ENCODE results near the gene ZNF664. TPM values are rescaled to one million over a fixed set of nuclear protein-coding genes. Genes with fewer than 3 reads are reported as not detected.
A peak's percentile ranks its signal among the peaks of the same experiment; 100 is the strongest.

The ZNF664 gene
- polyA plus RNA-seq, 1 experiment, result 66.6 TPM

GRCh38 chr12:123998344-123998990, 25.5 kb downstream of the ZNF664 start:
- POLR2A ChIA-PET, result interaction anchor here (1.2 kb wide), 1 partner anchor 9 kb away, joined by 5 read pairs; no protein-coding TSS in a partner anchor
- H3K27ac ChIP-seq (ENCODE audit: low read depth, low read length), result no peak overlapping the region
- CTCF ChIA-PET, result interaction anchor here (0.6 to 3.6 kb wide), 4 partner anchors 14 to 768 kb away, joined by 3 to 13 read pairs (median 5); no protein-coding TSS in a partner anchor

GRCh38 chr12:123998991-123999359, 26.0 kb downstream of the ZNF664 start:
- Histone ChIP-seq H3K9me3 (ENCODE audit: control insufficient read depth, insufficient read depth, low read length) (no peaks in the 10 kb centered on the region), H3K27me3 (ENCODE audit: control insufficient read depth, insufficient read depth, low read length) (no peaks in the 10 kb centered on the region), H3K27ac (ENCODE audit: low read depth, low read length) (no peak overlapping the region), H3K4me3 (ENCODE audit: low read depth, low read length) (no peak overlapping the region)
- ChIA-PET CTCF (interaction anchor here (0.6 to 3.6 kb wide), 4 partner anchors 15 to 767 kb away, joined by 3 to 13 read pairs (median 4); no protein-coding TSS in a partner anchor), POLR2A (interaction anchor here (1.2 kb wide), 1 partner anchor 8 kb away, joined by 5 read pairs; no protein-coding TSS in a partner anchor)
- no peak for TF ChIP-seq CTCF (IDR thresholded peaks at IDR 0.05; ENCODE audit: low read depth, low read length)
- DNase-seq (ENCODE audit: low read depth, low spot score), result peak; percentile 24

More at GRCh38 chr12:123998344-123998990, 25.5 kb downstream of the ZNF664 start:
- no peak for TF ChIP-seq CTCF (IDR thresholded peaks at IDR 0.05; ENCODE audit: low read depth, low read length)
- no peaks in the 10 kb centered on the region for H3K9me3 ChIP-seq (ENCODE audit: control insufficient read depth, insufficient read depth, low read length)
- no peak overlapping the region for H3K4me3 ChIP-seq (ENCODE audit: low read depth, low read length)
- no peaks in the 10 kb centered on the region for H3K27me3 ChIP-seq (ENCODE audit: control insufficient read depth, insufficient read depth, low read length)
- DNase-seq (ENCODE audit: low read depth, low spot score), result peak; percentile 23

- DNase-seq (ENCODE audit: low read depth, low spot score), result no peak
- H3K27ac ChIP-seq (ENCODE audit: low read depth, low read length), result no peak overlapping the region
- no peak for TF ChIP-seq CTCF (IDR thresholded peaks at IDR 0.05; ENCODE audit: low read depth, low read length)
- ChIA-PET CTCF (interaction anchor here (0.6 to 1.3 kb wide), 2 partner anchors 32 to 321 kb away, joined by 3 to 8 read pairs; no protein-coding TSS in a partner anchor), POLR2A (no interaction called here)
- H3K4me3 ChIP-seq (ENCODE audit: low read depth, low read length), result no peak overlapping the region
- no peaks in the 10 kb centered on the region for H3K27me3 ChIP-seq (ENCODE audit: control insufficient read depth, insufficient read depth, low read length)
- H3K9me3 ChIP-seq (ENCODE audit: control insufficient read depth, insufficient read depth, low read length), result no peaks in the 10 kb centered on the region
Observed at GRCh38 chr12:124000111-124000510, 27.1 kb downstream of the ZNF664 start.

DNA sequence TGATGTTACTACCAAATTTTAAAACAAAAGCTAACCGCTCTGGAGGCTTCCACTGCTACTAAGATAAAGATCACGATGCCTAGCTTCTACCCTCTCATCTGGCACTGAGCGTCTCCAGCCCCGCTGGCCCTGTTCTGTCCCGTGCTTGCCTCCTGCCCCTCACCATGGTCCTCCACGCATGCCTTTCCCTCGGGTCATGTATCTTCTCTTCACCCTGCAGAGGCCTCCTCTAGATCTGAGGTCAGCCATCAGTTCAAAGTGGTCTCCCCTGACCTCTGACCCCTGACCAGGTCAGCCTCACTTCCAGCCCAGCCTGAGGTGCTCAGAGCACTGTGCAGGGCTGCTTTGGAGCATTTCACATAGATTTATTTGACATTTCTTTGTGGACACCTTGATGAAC, 28.3 kb downstream of the ZNF664 start:
- ChIA-PET CTCF (interaction anchor here (0.6 to 1.0 kb wide), 2 partner anchors 11 to 27 kb away, joined by 3 read pairs; no protein-coding TSS in a partner anchor), POLR2A (no interaction called here)
- H3K9me3 ChIP-seq (ENCODE audit: control insufficient read depth, insufficient read depth, low read length), result no peaks in the 10 kb centered on the region
- no peak overlapping the region for H3K4me3 ChIP-seq (ENCODE audit: low read depth, low read length)
- no peak for DNase-seq (ENCODE audit: low read depth, low spot score)
- TF ChIP-seq CTCF (IDR thresholded peaks at IDR 0.05; ENCODE audit: low read depth, low read length), result no peak
- peak overlapping the region; percentile 11 for H3K27ac ChIP-seq (ENCODE audit: low read depth, low read length)
- no peaks in the 10 kb centered on the region for H3K27me3 ChIP-seq (ENCODE audit: control insufficient read depth, insufficient read depth, low read length)

DNA sequence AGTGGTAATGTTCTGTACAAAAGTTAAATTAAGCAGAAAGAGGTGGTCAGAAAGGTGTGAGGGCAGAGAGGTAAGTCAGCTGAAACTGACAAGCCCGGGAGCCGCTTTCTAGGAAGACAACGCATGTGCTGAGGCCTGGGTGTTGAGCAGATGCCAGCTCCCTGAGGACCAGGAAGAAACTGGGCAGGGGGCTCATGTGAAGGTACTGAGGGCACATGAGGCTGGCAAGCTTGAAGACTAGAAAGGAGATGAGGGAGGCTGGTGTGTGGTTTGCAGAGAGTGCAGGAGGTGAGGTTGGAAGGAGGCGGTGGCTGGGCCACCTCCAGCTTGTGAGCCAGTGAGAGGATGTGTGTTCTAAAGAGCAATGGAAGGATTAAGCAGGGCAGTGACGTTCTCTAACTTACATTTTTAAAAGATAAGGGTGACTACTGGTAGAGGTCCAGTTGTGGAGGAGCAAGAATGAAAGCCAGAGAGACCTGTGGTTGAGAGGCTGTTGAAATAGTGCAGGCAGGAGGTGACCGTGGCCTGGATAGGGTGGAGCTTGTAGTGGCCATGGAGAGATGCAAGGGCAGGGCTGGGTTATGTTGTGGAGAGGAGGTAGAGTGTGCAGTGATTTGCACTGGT, 29.1 kb downstream of the ZNF664 start:
- CTCF ChIA-PET, result no interaction called here
- TF ChIP-seq CTCF (IDR thresholded peaks at IDR 0.05; ENCODE audit: low read depth, low read length), result no peak

More for the DNA sequence above, 29.1 kb downstream of the ZNF664 start:
- Histone ChIP-seq H3K27ac (ENCODE audit: low read depth, low read length) (no peak overlapping the region), H3K9me3 (ENCODE audit: control insufficient read depth, insufficient read depth, low read length) (no peaks in the 10 kb centered on the region), H3K27me3 (ENCODE audit: control insufficient read depth, insufficient read depth, low read length) (no peaks in the 10 kb centered on the region), H3K4me3 (ENCODE audit: low read depth, low read length) (no peak overlapping the region)
- no peak for DNase-seq (ENCODE audit: low read depth, low spot score)
- POLR2A ChIA-PET, result no interaction called here

Data from AG04450 (cell line).